Measurements from ENCODE around the gene SLFN12.
A peak's percentile ranks its signal among the peaks of the same experiment; 100 is the strongest.
"Not testable (repeated sequence)": the region's sequence is repeated elsewhere in the genome, so short reads cannot be mapped to it uniquely, and the experiment has no call there.

SLFN12 gene

GRCh38 chr17:35432176-35433074 lies at the start of gene SLFN12:
SLFN12 (minus strand) TSS chr17:35432500; CDS start chr17:35423028, 9,472 bp downstream.
- DNase-seq (ENCODE audit: extremely low read depth in 1 of 2, low read depth in 1 of 2), result no peak

GRCh38 chr17:35479271-35479670 lies 47.0 kb upstream of the SLFN12 start:
- DNase-seq (ENCODE audit: extremely low read depth in 1 of 2, low read depth in 1 of 2), result no peak

GRCh38 chr17:35477248-35477647 lies 44.9 kb upstream of the SLFN12 start:
- DNase-seq (ENCODE audit: extremely low read depth in 1 of 2, low read depth in 1 of 2), result no peak

GRCh38 chr17:35476283-35476820 lies 44.1 kb upstream of the SLFN12 start:
- DNase-seq (ENCODE audit: extremely low read depth in 1 of 2, low read depth in 1 of 2), result no peak

GRCh38 chr17:35468475-35468874 lies 36.2 kb upstream of the SLFN12 start:
- no peak for DNase-seq (ENCODE audit: extremely low read depth in 1 of 2, low read depth in 1 of 2)

- DNase-seq (ENCODE audit: extremely low read depth in 1 of 2, low read depth in 1 of 2), result no peak
These were observed 35.5 kb upstream of the SLFN12 start for GRCh38 chr17:35467824-35468223.

- peak; percentile 34 to 39 for DNase-seq (ENCODE audit: extremely low read depth in 1 of 2, low read depth in 1 of 2)
These were observed 28.1 kb upstream of the SLFN12 start for GRCh38 chr17:35460354-35460851.

- DNase-seq (ENCODE audit: extremely low read depth in 1 of 2, low read depth in 1 of 2), result not testable (repeated sequence)
These were observed 21.7 kb upstream of the SLFN12 start for GRCh38 chr17:35454035-35454434.

GRCh38 chr17:35453171-35453570 lies 20.9 kb upstream of the SLFN12 start:
- DNase-seq (ENCODE audit: extremely low read depth in 1 of 2, low read depth in 1 of 2), result no peak

GRCh38 chr17:35449371-35449931 lies 17.2 kb upstream of the SLFN12 start:
- no peak for DNase-seq (ENCODE audit: extremely low read depth in 1 of 2, low read depth in 1 of 2)

- DNase-seq (ENCODE audit: extremely low read depth in 1 of 2, low read depth in 1 of 2), result no peak
These were observed 16.6 kb upstream of the SLFN12 start for GRCh38 chr17:35448899-35449227.

GRCh38 chr17:35448214-35448898 lies 16.1 kb upstream of the SLFN12 start, which contains the start of gene SLFN13:
SLFN13 (minus strand) TSS chr17:35448766; CDS start chr17:35445680, 3,086 bp downstream.
- DNase-seq (ENCODE audit: extremely low read depth in 1 of 2, low read depth in 1 of 2), result peak; percentile 68 to 70

GRCh38 chr17:35447499-35447898 lies 15.2 kb upstream of the SLFN12 start:
- no peak for DNase-seq (ENCODE audit: extremely low read depth in 1 of 2, low read depth in 1 of 2)

- no peak for DNase-seq (ENCODE audit: extremely low read depth in 1 of 2, low read depth in 1 of 2)
These were observed 6.1 kb upstream of the SLFN12 start for GRCh38 chr17:35438433-35438832.

GRCh38 chr17:35433075-35433894 lies 985 bp upstream of the SLFN12 start:
- DNase-seq (ENCODE audit: extremely low read depth in 1 of 2, low read depth in 1 of 2), result peak; percentile 38 to 57

- no peak for DNase-seq (ENCODE audit: extremely low read depth in 1 of 2, low read depth in 1 of 2)
These were observed 2.6 kb downstream of the SLFN12 start for GRCh38 chr17:35429702-35430101.

- DNase-seq (ENCODE audit: extremely low read depth in 1 of 2, low read depth in 1 of 2), result no peak
These were observed 4.1 kb downstream of the SLFN12 start for GRCh38 chr17:35428229-35428628.

GRCh38 chr17:35423761-35424160 lies 8.5 kb downstream of the SLFN12 start:
- DNase-seq (ENCODE audit: extremely low read depth in 1 of 2, low read depth in 1 of 2), result no peak

GRCh38 chr17:35421069-35421468 lies 11.2 kb downstream of the SLFN12 start:
- DNase-seq (ENCODE audit: extremely low read depth in 1 of 2, low read depth in 1 of 2), result not testable (repeated sequence)

- DNase-seq (ENCODE audit: extremely low read depth in 1 of 2, low read depth in 1 of 2), result no peak
These were observed 15.6 kb downstream of the SLFN12 start for GRCh38 chr17:35416659-35417058.

Measured in activated CD8-positive, alpha-beta memory T cell treated with anti-CD3 and anti-CD28 coated beads for 1 hour (primary cell).